Measurements from ENCODE around the gene TMEM139.

Gene TMEM139

GRCh38 chr7:143334244-143334643 lies 49.5 kb downstream of the TMEM139 start:
- no peak for TF ChIP-seq CTCF (conservative IDR thresholded peaks at IDR 0.05; ENCODE audit: low read depth, low read length)
- no peak overlapping the region for H3K4me3 ChIP-seq (IDR thresholded peaks at IDR 0.05; ENCODE audit: insufficient read depth, low read depth, low read length)

GRCh38 chr7:143337216-143337615 lies 52.5 kb downstream of the TMEM139 start:
- no peak for TF ChIP-seq CTCF (conservative IDR thresholded peaks at IDR 0.05; ENCODE audit: low read depth, low read length)

More at GRCh38 chr7:143334244-143334643, 49.5 kb downstream of the TMEM139 start:
- Histone ChIP-seq H3K27ac (no peak overlapping the region), H2AFZ (ENCODE audit: low read depth) (no peak overlapping the region), H3K36me3 (ENCODE audit: insufficient read depth) (no peaks in the 10 kb centered on the region), H3K4me1 (ENCODE audit: low read depth, poor library complexity, severe bottlenecking) (no peaks in the 10 kb centered on the region), H3K9ac (no peak overlapping the region), H3K27me3 (ENCODE audit: insufficient read depth, low read depth) (no peaks in the 10 kb centered on the region), H3K4me2 (no peak overlapping the region), H4K20me1 (ENCODE audit: insufficient read depth) (no peaks in the 10 kb centered on the region), H3K79me2 (ENCODE audit: insufficient read depth, low read depth) (no peaks in the 10 kb centered on the region)

More at GRCh38 chr7:143337216-143337615, 52.5 kb downstream of the TMEM139 start:
- no peak overlapping the region for H3K9ac ChIP-seq
- H3K4me2 ChIP-seq: no peak overlapping the region
- no peak overlapping the region for H3K4me3 ChIP-seq (IDR thresholded peaks at IDR 0.05; ENCODE audit: insufficient read depth, low read depth, low read length)
- no peak overlapping the region for H3K27ac ChIP-seq
- H3K27me3 ChIP-seq (ENCODE audit: insufficient read depth, low read depth): no peaks in the 10 kb centered on the region
- no peak overlapping the region for H2AFZ ChIP-seq (ENCODE audit: low read depth)
- H3K36me3 ChIP-seq (ENCODE audit: insufficient read depth): no peaks in the 10 kb centered on the region
- H3K79me2 ChIP-seq (ENCODE audit: insufficient read depth, low read depth): no peaks in the 10 kb centered on the region
- no peaks in the 10 kb centered on the region for H3K4me1 ChIP-seq (ENCODE audit: low read depth, poor library complexity, severe bottlenecking)
- H4K20me1 ChIP-seq (ENCODE audit: insufficient read depth): no peaks in the 10 kb centered on the region

All from KMS-11 (cell line).